HepG2 (cell line): ENCODE results near the gene SERPINB6. TPM values are rescaled to one million over a fixed set of nuclear protein-coding genes. Genes with fewer than 3 reads are reported as not detected.

ENCODE experiments used
- ATAC-seq: fragments of 200-7000 bp; cut with Tn5 transposase; 3 replicates; pipeline ENCODE4 v1.9.1; 2020; ENCODE audit warnings: mild to moderate bottlenecking, moderate library complexity
- BruUV-seq: library from RNA; stranded (reverse); fragments of 400-500 nt; replicated peaks from 2 replicates; lab custom pipeline; 2021; lab: Mats Ljungman, UMichigan
- CTCF ChIA-PET: fragments of 300-600 bp; formaldehyde crosslinking; extraction: SDS; loops from one replicate; lab custom pipeline; 2021; ENCODE audit warnings: low total read pairs, inconsistent platforms, low intra/inter-chr PET ratio; lab: Yijun Ruan, JAX
- POLR2A ChIA-PET: fragments of 350-600 bp; sonication (Branson Sonifier 250); formaldehyde crosslinking; loops from one replicate; lab custom pipeline; 2020; ENCODE audit warnings: antibody characterized with exemption, inconsistent platforms; lab: Yijun Ruan, JAX
- DNase-seq: peaks from one replicate; pipeline ENCODE4 v3.0.0-alpha.2; 2015; ENCODE audit warnings: low spot score
- FAIRE-seq: peaks from 3 replicates; lab custom pipeline; 2011; peaks lifted over from hg19 to GRCh38; lab: Jason Lieb, UNC
- H2AFZ ChIP-seq: one replicate; pipeline ENCODE4 v1.6.1; 2011; ENCODE audit warnings: low read length, inconsistent platforms
- H3K27ac ChIP-seq: fragments of 300-600 bp; 3 replicates; pipeline ENCODE4 v1.8.0; 2011; ENCODE audit warnings: mixed run types, mild to moderate bottlenecking, mixed read lengths, low read length, inconsistent platforms; ENCODE audit not compliant: insufficient read depth; ENCODE audit errors: extremely low read length
- H3K27me3 ChIP-seq, 2 experiments: fragments of 200-600 bp in 1 of 2; 2 replicates in 1 of 2; 3 replicates in 1 of 2; pipeline versions ENCODE4 v1.6.0 to v1.8.0; 2011; ENCODE audit warnings: low read length in 2 of 2, mild to moderate bottlenecking in 2 of 2, moderate library complexity in 2 of 2, inconsistent platforms in 1 of 2; ENCODE audit not compliant: insufficient read depth in 2 of 2, control insufficient read depth in 1 of 2
- H3K36me3 ChIP-seq, 2 experiments: fragments of 200-600 bp in 1 of 2; replicated peaks in 1 of 2; 2 replicates in 1 of 2; 3 replicates in 1 of 2; pipeline versions ENCODE4 v1.5.1 to v1.8.0; 2011; ENCODE audit warnings: low read length in 2 of 2, inconsistent platforms in 1 of 2; ENCODE audit not compliant: insufficient read depth in 2 of 2, control insufficient read depth in 1 of 2
- H3K4me1 ChIP-seq: 2 replicates; pipeline ENCODE4 v1.5.1; 2012; ENCODE audit warnings: low read length, inconsistent platforms; ENCODE audit not compliant: insufficient read depth
- H3K4me2 ChIP-seq: 2 replicates; pipeline ENCODE4 v1.6.0; 2011; ENCODE audit warnings: low read depth, low read length, inconsistent platforms
- H3K4me3 ChIP-seq, 3 experiments: fragments of 200-600 bp in 1 of 3; sonication (generic), shearing (Covaris generic) in 1 of 3; replicated peaks in 1 of 3; 2 replicates each; pipeline ENCODE4 v1.5.1; 2011 to 2016; ENCODE audit warnings: low read length in 3 of 3, inconsistent platforms in 2 of 3, low read depth in 2 of 3, mild to moderate bottlenecking in 2 of 3, control low read depth in 1 of 3, mixed read lengths in 1 of 3; ENCODE audit not compliant: insufficient read depth in 1 of 3
- H3K79me2 ChIP-seq: one replicate; pipeline ENCODE4 v1.6.1; 2011; ENCODE audit warnings: low read length, inconsistent platforms; ENCODE audit not compliant: insufficient read depth
- H3K9ac ChIP-seq: 2 replicates; pipeline ENCODE4 v1.6.0; 2011; ENCODE audit warnings: mild to moderate bottlenecking, low read depth, low read length, inconsistent platforms; ENCODE audit not compliant: insufficient read depth
- H3K9me3 ChIP-seq: 2 replicates; pipeline ENCODE4 v1.5.1; 2012; ENCODE audit warnings: mild to moderate bottlenecking, low read length
- H4K20me1 ChIP-seq: 2 replicates; pipeline ENCODE4 v1.6.0; 2011; ENCODE audit warnings: inconsistent platforms, mild to moderate bottlenecking, low read length, moderate library complexity; ENCODE audit not compliant: insufficient read depth
- AHR ChIP-seq: IDR thresholded peaks from 2 replicates; pipeline ENCODE4 v1.6.1; 2018; ENCODE audit warnings: missing genetic modification reagents, missing compliant biosample characterization
- ARHGAP35 ChIP-seq: sonication (generic); formaldehyde crosslinking; IDR thresholded peaks from 2 replicates; pipeline ENCODE4 v1.9.0; 2022; ENCODE audit warnings: mild to moderate bottlenecking, inconsistent platforms, moderate library complexity, missing genetic modification reagents, borderline replicate concordance
- EHMT2 ChIP-seq: fragments of 200-600 bp; sonication (generic); IDR thresholded peaks from 2 replicates; pipeline ENCODE4 v1.7.0; 2017; ENCODE audit warnings: antibody characterized with exemption, low read depth, low read length, borderline replicate concordance
- GATAD2A ChIP-seq: IDR thresholded peaks from 2 replicates; pipeline ENCODE4 v1.6.1; 2016
- GZF1 ChIP-seq: sonication (generic); formaldehyde crosslinking; IDR thresholded peaks from 2 replicates; pipeline ENCODE4 v1.5.1; 2020; ENCODE audit warnings: mild to moderate bottlenecking, missing genetic modification reagents
- NR2F2 ChIP-seq: IDR thresholded peaks from 2 replicates; pipeline ENCODE4 v1.6.1; 2012; ENCODE audit warnings: low read depth, inconsistent platforms, borderline replicate concordance
- PRPF4 ChIP-seq: fragments of 200-400 bp; formaldehyde crosslinking; IDR thresholded peaks from 2 replicates; pipeline ENCODE4 v1.6.1; 2016; ENCODE audit warnings: low read length, low read depth; ENCODE audit not compliant: poor library complexity, severe bottlenecking
- ZNF432 ChIP-seq: sonication (generic); formaldehyde crosslinking; IDR thresholded peaks from 2 replicates; pipeline ENCODE4 v1.5.0; 2020; ENCODE audit warnings: missing genetic modification reagents, mild to moderate bottlenecking, borderline replicate concordance
- ZNF556 ChIP-seq: sonication (generic); formaldehyde crosslinking; IDR thresholded peaks from 2 replicates; pipeline ENCODE4 v1.4.0; 2020; ENCODE audit warnings: mild to moderate bottlenecking, missing genetic modification reagents, borderline replicate concordance
- ZNF564 ChIP-seq: sonication (generic); formaldehyde crosslinking; IDR thresholded peaks from 2 replicates; pipeline ENCODE4 v1.8.1; 2023; ENCODE audit warnings: mild to moderate bottlenecking, missing genetic modification reagents
- ZNF7 ChIP-seq: IDR thresholded peaks from 2 replicates; pipeline ENCODE4 v1.6.1; 2016; ENCODE audit warnings: missing biosample characterization, missing genetic modification reagents
- ZNF792 ChIP-seq: IDR thresholded peaks from 2 replicates; pipeline ENCODE4 v1.6.1; 2016
- WGBS: methylation state at CpG from one replicate; pipeline ENCODE4 v1.1.6; 2017; ENCODE audit warnings: low lambda C conversion rate; 5-methylcytosine and 5-hydroxymethylcytosine counted together
- in situ Hi-C: cut with HindIII; loops from 2 replicates; pipeline ENCODE4 v1.10.0; 2017; ENCODE audit warnings: low pct_unique_long_range_greater_than_20kb; ENCODE audit not compliant: extremely low pct_ligation_motif_present
- intact Hi-C: fragments of 100-400 bp; cut with micrococcal nuclease; formaldehyde crosslinking; loops from one replicate; pipeline ENCODE4 v1.10.0; 2022; ENCODE audit not compliant: unreplicated experiment
- polyA plus RNA-seq, 8 experiments: library from polyadenylated mRNA; depleted of rRNA in 3 of 8; stranded (reverse) in 7 of 8; unstranded in 1 of 8; fragments of >200 nt; fragmentation: Illumina TruSeq in 4 of 8; extraction: Trizol in 4 of 8; gene quantifications; 2 replicates each; pipeline versions ENCODE4 v1.2.1 to v1.2.3, GENCODE V29; 2011 to 2016; ENCODE audit warnings: low read depth in 4 of 8, missing spikeins in 1 of 8, mixed read lengths in 1 of 8; ENCODE audit not compliant: insufficient read depth in 1 of 8
- total RNA-seq, 5 experiments: library from RNA; depleted of rRNA; stranded (reverse); fragments of >200 nt; fragmentation: Illumina TruSeq; extraction: Trizol; gene quantifications; 2 replicates each; pipeline ENCODE4 v1.2.3, GENCODE V29; 2016; ENCODE audit warnings: low read depth in 1 of 5
- TF ChIP-seq, protein P1 (sequence below): sonication (generic); formaldehyde crosslinking; IDR thresholded peaks from 2 replicates; pipeline ENCODE4 v1.4.0; 2020; ENCODE audit warnings: missing genetic modification reagents
- TF ChIP-seq, protein P2 (sequence below): sonication (generic); formaldehyde crosslinking; IDR thresholded peaks from 2 replicates; pipeline ENCODE4 v1.4.0; 2020; ENCODE audit warnings: missing genetic modification reagents

SERPINB6 gene
- total and polyA plus RNA-seq, 2 of the 13 experiments (the other 11 are each of a cell fraction or from before 2014, with no cell fraction given) = 38.2 to 61.3 TPM

DNA sequence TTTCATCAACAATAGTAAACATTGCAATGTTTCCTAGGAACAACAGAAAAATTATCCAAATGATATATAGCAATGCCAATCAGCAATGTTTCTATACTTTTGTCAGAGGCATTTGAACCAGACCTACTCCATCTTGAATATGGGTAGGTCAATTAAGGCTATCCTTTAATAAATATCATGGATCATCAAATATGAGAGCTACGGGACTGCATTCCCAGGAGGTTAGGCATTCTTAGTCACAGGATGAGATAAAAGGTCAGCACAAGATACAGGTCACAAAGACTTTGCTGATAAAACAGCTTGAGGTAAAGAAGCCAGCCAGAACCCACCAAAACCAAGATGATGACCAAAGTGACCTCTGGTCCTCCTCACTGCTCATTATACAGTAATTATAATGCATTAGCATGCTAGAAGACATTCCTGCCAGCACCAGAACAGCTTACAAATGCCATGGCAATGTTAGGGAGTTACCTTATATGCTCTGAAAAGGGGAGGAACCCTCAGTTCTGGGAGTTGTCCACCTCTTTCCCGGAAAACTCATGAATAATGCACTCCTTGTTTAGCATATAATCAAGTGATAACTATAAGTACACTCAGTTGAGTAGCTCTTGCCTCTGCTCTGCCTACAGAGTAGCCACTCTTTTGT lies 8.6 kb upstream of the SERPINB6 start:
- Histone ChIP-seq H3K79me2 (no peaks in the 10 kb centered on the region), H3K4me3 (no peak overlapping the region), H2AFZ (no peak overlapping the region), H3K27ac (no peak overlapping the region), H4K20me1 (no peaks in the 10 kb centered on the region), H3K36me3 (no peaks in the 10 kb centered on the region), H3K4me1 (peaks cover 75% of the 10 kb centered on the region), H3K9ac (no peak overlapping the region), H3K9me3 (no peaks in the 10 kb centered on the region), H3K4me2 (no peak overlapping the region), H3K27me3 (peaks cover 2 to 11% of the 10 kb centered on the region in 2 experiments; a peak in 1 of 5 replicates)
- ATAC-seq = no peak
- 20% methylated on average over 2 of the region's 2 CpGs for WGBS
- no peak for FAIRE-seq
- BruUV-seq = no TSS peak
- in situ Hi-C loops (no loop called here), intact Hi-C loops (no loop called here)
- TF ChIP-seq ZNF7 (CRISPR knock-in tag) = peak; percentile 95
- TF ChIP-seq ZNF792 (CRISPR knock-in tag) = no peak
- TF ChIP-seq ARHGAP35 (CRISPR knock-in tag) = no peak
- DNase-seq = no peak
- ChIA-PET CTCF (no interaction called here), POLR2A (interaction anchor here (1.1 kb wide), 2 partner anchors 8 to 46 kb away, joined by 3 to 5 read pairs; no protein-coding TSS in a partner anchor)

DNA sequence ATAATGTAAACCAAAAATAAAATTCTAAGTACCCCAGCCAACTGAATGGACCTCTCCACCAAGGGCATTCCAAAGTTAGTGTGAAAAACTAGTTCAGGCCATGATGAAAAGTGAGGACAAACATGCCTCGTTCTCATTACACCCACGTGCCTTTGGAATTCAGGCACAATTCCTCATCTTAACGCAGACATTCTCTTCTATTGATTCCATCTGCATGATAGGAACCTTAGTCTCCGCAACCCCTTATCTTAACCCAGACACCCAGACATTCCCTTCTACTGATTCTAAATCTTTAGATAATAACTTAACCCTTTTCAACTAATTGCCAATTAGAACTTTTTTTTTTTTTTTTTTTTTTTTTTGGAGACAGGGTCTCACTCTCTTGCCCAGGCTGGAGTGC lies 7.6 kb upstream of the SERPINB6 start:
- Histone ChIP-seq H3K9ac (no peak overlapping the region), H3K36me3 (no peaks in the 10 kb centered on the region), H3K9me3 (no peaks in the 10 kb centered on the region), H3K4me1 (peaks cover 71% of the 10 kb centered on the region), H3K4me2 (no peak overlapping the region), H3K27me3 (peaks cover 2 to 11% of the 10 kb centered on the region in 2 experiments; a peak in 1 of 5 replicates), H3K27ac (no peak overlapping the region), H4K20me1 (no peaks in the 10 kb centered on the region), H2AFZ (no peak overlapping the region), H3K4me3 (no peak overlapping the region), H3K79me2 (no peaks in the 10 kb centered on the region)
- DNase-seq = no peak
- intact Hi-C loops (no loop called here), in situ Hi-C loops (no loop called here)
- no peak for ATAC-seq
- no peak for FAIRE-seq
- BruUV-seq = no TSS peak
- WGBS = 54% methylated on average over 4 of the region's 4 CpGs
- ChIA-PET CTCF (no interaction called here), POLR2A (interaction anchor here (1.1 to 1.5 kb wide), 2 partner anchors 13 to 47 kb away, joined by 3 to 5 read pairs; no protein-coding TSS in a partner anchor)
- TF ChIP-seq ZNF564 (CRISPR knock-in tag) (no peak), PRPF4 (no peak), GATAD2A (CRISPR knock-in tag) (no peak), NR2F2 (no peak), ZNF432 (CRISPR knock-in tag) (no peak), GZF1 (no peak), ZNF556 (CRISPR knock-in tag) (no peak), EHMT2 (no peak), AHR (CRISPR knock-in tag) (no peak)
- TF ChIP-seq, protein P1, sequence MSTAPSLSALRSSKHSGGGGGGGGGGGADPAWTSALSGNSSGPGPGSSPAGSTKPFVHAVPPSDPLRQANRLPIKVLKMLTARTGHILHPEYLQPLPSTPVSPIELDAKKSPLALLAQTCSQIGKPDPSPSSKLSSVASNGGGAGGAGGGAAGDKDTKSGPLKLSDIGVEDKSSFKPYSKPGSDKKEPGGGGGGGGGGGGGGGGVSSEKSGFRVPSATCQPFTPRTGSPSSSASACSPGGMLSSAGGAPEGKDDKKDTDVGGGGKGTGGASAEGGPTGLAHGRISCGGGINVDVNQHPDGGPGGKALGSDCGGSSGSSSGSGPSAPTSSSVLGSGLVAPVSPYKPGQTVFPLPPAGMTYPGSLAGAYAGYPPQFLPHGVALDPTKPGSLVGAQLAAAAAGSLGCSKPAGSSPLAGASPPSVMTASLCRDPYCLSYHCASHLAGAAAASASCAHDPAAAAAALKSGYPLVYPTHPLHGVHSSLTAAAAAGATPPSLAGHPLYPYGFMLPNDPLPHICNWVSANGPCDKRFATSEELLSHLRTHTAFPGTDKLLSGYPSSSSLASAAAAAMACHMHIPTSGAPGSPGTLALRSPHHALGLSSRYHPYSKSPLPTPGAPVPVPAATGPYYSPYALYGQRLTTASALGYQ = no peak
- TF ChIP-seq, protein P2, sequence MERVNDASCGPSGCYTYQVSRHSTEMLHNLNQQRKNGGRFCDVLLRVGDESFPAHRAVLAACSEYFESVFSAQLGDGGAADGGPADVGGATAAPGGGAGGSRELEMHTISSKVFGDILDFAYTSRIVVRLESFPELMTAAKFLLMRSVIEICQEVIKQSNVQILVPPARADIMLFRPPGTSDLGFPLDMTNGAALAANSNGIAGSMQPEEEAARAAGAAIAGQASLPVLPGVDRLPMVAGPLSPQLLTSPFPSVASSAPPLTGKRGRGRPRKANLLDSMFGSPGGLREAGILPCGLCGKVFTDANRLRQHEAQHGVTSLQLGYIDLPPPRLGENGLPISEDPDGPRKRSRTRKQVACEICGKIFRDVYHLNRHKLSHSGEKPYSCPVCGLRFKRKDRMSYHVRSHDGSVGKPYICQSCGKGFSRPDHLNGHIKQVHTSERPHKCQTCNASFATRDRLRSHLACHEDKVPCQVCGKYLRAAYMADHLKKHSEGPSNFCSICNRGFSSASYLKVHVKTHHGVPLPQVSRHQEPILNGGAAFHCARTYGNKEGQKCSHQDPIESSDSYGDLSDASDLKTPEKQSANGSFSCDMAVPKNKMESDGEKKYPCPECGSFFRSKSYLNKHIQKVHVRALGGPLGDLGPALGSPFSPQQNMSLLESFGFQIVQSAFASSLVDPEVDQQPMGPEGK = no peak
